ENCODE results near the gene POLR2I.
A peak's percentile ranks its signal among the peaks of the same experiment; 100 is the strongest.

The POLR2I gene

GRCh38 chr19:36131221-36131620, 16.5 kb upstream of the POLR2I start:
- peak; percentile 35 for DNase-seq

DNA sequence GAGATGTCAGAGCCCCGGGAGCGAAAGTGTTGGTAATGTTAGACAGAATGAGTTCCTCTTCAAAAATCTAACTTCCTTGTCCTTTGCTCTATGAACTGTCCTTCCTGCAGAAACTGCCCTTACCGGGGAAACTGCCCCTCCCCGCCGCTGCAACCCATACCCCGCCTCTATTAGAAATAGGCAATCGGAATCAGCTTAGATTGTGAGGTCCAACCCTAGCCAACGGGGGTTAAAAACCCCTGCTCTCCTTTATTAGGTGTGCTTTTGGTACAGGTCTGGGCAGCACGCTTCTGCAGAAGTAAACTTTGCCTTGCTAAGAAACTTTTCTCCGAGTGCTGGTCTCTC, 13.7 kb upstream of the POLR2I start:
- no peak for DNase-seq

GRCh38 chr19:36125557-36125956, 10.9 kb upstream of the POLR2I start:
- no peak for DNase-seq

GRCh38 chr19:36121486-36122124, 6.9 kb upstream of the POLR2I start:
- no peak for DNase-seq

- no peak for DNase-seq
Measured at GRCh38 chr19:36120984-36121358, 6.3 kb upstream of the POLR2I start.

- no peak for DNase-seq
Measured at GRCh38 chr19:36120092-36120983, 5.7 kb upstream of the POLR2I start.

DNA sequence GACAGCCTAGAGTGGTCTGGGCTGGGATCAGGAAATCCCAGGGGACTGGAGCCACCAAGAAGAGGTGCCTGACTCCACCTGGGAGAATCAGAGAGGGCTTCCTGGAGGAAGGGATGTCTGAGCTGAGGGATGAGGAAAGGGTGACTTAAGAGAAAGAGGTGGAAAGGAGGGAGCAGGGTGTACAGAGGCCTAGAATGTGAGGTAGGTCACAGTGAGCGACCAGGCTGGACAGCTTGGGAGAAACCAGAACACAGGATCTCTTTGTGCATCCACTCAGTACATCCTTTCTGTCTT, 1.6 kb upstream of the POLR2I start:
- no peak for DNase-seq

- no peak for DNase-seq
Measured at GRCh38 chr19:36115453-36116343, 1.0 kb upstream of the POLR2I start, which contains the start of gene TBCB. TBCB (plus strand) TSS chr19:36115468; CDS start chr19:36115561, 93 bp downstream.

DNA sequence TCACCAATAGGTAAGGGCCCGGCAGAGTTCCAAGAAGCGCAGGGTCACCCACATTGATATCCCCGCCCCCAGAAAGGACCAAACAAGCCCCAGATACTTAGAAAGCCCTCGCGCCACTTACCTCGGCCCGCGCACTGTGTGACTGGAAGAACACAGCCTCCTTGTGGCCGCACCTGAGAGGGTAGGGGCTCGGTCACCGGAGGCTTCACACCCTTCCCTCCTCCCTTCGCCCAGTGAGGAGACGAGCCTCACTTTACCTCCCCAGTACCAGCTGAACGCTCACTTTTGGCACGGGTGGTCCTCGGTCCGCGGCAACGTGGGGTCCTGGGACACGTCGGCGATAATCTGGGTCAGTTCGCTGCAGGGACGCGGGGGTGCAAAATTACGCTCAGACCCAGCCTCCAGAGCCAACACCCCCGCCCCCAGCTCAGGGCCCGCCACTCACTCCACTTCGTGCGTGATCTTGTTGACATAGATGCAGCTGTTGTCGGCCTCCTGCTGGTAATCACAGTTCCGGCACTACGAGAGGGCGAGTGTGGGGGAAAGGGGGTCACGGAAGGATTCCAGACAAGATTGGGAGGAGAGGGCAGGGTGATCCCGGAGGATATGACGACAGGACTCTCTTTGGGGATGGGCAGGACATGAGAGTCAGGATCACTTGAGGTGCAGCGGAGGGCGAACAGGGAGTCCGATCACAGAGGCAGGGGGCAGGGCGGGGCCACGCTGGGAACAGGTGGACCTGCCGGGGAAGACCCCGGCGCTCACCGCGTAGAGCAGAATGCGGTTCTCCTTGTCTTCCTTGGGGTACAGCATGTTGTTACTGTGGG, 568 bp downstream of the POLR2I start:
- DNase-seq, result no peak

- no peak for DNase-seq
Measured at GRCh38 chr19:36113425-36113824, 1.2 kb downstream of the POLR2I start.

GRCh38 chr19:36112678-36113077, 2.0 kb downstream of the POLR2I start:
- DNase-seq, result no peak

DNA sequence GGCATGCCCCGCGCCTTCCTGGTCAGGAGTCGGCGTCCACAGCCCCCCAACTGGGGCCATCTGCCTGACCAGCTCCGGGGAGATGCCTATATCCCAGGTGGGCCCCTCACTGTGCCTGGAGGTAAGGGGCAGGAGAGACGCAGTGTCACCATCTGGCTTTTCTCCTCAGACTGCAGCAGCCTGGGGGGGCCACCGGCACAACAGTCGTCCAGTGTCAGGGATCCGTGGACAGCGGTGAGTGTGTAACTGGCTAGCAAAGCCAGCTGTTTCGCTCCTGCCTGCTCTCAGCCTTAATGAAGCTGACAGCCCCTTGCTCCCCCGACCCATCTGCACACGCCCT, 3.5 kb downstream of the POLR2I start:
- no peak for DNase-seq

GRCh38 chr19:36110487-36111199, 4.0 kb downstream of the POLR2I start, which contains the start of gene OVOL3:
OVOL3 (plus strand) TSS chr19:36111143; CDS start chr19:36111203, 60 bp downstream.
- no peak for DNase-seq

DNA sequence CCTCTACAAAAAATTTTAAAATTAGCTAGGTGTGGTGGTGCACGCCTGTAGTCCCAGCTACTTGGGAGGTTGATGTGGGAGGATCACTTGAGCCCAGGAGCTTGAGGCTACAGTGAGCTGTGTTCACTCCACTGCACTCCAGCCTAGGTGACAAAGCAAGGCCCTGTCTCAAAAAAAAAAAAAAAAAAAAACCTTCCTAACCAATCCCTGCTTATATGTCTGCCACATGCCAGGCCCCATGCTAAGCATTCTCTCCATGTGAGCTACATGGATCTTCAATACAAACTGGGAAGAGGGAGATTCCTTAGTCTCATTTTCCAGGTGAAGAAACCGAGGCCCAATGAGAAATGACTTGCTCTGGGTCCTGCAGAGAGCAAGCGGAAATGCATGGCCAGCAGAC, 6.0 kb downstream of the POLR2I start:
- DNase-seq, result no peak

GRCh38 chr19:36106991-36107390, 7.7 kb downstream of the POLR2I start:
- DNase-seq, result no peak

DNA sequence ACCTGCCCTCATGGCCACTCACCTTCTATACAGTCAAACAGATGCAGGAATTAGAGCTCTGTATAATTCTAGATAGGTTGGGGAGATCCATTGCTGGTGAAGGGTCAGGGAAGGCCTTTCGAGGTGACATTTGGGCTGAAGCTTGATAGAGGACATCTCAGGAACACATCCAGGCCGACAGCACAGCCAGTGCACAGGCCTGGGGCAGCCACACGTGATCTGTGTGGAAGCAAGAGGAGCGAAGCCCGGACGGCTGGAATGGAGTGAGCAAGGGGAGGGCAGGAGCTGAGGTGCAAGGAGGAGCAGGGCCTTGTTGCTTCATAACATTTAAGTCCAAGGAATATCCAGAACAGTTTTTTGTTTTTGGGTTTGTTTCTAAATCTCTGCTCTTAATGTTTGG, 8.2 kb downstream of the POLR2I start:
- no peak for DNase-seq

DNA sequence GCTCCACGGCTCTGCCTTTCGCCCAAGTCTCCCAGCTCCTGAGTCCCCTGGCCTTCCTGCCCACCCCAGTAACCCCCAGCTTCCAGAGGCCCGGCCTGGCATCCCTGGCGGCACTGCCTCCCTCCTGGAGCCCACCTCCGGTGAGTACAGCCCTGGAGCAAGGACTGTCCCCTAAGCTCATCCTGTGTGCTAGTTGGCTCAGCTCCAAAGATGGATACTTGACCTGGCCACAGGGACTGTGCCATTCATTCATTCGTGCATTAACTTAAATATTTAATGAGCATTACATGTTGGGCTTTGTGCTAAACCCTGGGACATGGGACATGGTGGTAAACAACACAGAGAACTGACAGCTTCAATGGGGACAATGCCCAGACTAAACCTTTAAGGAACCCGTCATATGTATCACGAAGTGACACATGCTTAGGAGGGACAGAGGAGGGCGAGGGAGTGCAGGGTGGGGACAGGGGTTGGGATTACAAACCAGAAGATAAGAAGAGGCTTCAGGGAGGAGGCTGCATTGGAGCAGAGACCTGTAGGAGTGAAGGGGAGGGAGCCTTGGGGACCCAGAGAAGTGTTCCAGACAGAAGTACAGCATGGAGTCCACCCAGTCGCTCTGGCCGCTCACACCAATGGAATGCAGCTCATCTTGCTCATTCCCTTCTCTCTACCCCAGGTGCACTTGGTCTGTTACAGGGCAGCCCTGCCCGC, 10.7 kb downstream of the POLR2I start:
- DNase-seq, result no peak

- DNase-seq, result no peak
Measured at GRCh38 chr19:36103040-36103626, 11.5 kb downstream of the POLR2I start.

DNA sequence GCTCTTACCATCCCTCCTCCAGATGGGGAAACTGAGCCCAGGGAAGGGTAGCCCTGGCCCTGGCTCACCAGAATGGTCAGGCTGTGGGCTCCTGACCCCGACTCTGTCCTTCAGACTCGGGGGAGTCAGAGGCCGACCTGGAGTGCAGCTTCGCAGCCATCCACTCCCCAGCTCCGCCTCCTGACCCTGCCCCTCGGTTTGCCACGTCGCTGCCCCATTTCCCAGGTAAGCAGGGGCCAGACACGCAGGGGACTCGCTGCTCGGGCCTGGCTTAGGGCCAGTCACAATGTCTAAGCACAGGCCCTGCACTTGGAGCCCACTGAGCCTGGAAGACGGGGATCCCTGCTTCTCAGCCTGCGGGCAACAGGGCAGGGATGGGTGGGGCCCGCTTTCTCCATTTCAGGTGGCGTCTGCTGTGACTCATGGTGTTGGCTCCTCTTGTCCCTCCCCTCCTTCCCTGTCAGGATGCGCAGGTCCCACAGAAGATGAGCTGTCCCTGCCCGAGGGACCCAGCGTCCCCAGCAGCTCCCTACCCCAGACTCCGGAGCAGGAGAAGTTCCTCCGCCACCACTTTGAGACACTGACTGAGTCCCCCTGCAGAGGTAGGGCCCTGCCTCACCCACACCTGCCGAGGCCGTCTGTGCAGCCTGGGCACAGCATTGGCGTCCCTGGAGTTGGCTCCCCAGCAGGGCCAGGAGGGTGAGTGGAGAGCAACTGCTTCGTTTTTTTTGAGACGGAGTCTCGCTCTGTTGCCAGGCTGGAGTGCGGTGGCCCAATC, 12.9 kb downstream of the POLR2I start:
- DNase-seq, result no peak

- no peak for DNase-seq
Measured at GRCh38 chr19:36100476-36100875, 14.2 kb downstream of the POLR2I start.
